Keratinocyte (primary cell): Measurements from ENCODE around the gene AIG1.

Experiments
- EZH2 ChIP-seq: IDR thresholded peaks from one replicate; pipeline ENCODE4 v1.6.1; 2012; ENCODE audit warnings: inconsistent platforms, mild to moderate bottlenecking, low read length, moderate library complexity
- TF ChIP-seq, protein P1 (sequence below), 3 experiments: IDR thresholded peaks in 1 of 3; conservative IDR thresholded peaks in 1 of 3; optimal IDR thresholded peaks in 1 of 3; 2 replicates in 2 of 3; 3 replicates in 1 of 3; pipeline versions ENCODE3 to v1.5.1; 2011; ENCODE audit warnings: low read length in 3 of 3, mild to moderate bottlenecking in 3 of 3, moderate library complexity in 2 of 3, control low read depth in 1 of 3, inconsistent platforms in 1 of 3; ENCODE audit not compliant: insufficient read depth in 2 of 3; ENCODE audit errors: extremely low read depth in 1 of 3

DNA sequence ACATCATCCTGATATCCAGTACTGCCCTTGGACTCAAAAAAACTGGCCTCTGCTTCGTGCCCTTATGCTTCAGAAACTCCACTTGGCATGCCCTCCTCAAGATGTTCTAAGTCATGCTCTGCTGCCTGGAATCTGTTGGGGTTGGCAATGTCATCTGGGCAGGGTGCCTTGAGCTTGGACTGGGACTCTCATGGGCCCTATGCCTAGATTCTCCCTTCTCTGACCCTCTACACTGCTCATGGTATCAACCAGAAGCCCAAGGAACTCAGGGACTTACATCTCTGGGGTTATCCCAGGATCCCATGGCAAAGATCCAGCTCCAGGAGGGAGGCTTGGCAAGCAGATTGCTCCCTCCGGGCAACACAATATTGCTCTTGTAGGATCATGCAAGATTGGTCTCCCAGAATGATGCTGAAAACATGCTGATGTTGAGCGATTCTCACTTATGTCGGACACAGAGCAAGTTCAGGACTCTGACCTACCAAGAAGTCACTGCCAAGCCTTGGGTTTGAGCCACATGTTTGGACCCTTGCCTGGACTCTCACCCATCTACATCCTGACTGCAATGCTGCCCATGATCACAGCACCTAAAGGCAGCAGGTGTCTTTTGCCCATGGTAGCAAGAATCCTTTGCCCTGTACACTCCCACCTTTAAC lies 301.0 kb downstream of the AIG1 start:
- TF ChIP-seq, protein P1, sequence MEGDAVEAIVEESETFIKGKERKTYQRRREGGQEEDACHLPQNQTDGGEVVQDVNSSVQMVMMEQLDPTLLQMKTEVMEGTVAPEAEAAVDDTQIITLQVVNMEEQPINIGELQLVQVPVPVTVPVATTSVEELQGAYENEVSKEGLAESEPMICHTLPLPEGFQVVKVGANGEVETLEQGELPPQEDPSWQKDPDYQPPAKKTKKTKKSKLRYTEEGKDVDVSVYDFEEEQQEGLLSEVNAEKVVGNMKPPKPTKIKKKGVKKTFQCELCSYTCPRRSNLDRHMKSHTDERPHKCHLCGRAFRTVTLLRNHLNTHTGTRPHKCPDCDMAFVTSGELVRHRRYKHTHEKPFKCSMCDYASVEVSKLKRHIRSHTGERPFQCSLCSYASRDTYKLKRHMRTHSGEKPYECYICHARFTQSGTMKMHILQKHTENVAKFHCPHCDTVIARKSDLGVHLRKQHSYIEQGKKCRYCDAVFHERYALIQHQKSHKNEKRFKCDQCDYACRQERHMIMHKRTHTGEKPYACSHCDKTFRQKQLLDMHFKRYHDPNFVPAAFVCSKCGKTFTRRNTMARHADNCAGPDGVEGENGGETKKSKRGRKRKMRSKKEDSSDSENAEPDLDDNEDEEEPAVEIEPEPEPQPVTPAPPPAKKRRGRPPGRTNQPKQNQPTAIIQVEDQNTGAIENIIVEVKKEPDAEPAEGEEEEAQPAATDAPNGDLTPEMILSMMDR (optimal IDR thresholded peaks at IDR 0.05 in 1 of 3, IDR thresholded peaks at IDR 0.05 in 1 of 3, conservative IDR thresholded peaks at IDR 0.05 in 1 of 3; ENCODE audit: extremely low read depth in 1 of 3, insufficient read depth in 2 of 3, low read length in 3 of 3): no peak
- TF ChIP-seq EZH2: no peak
